ENCODE results near the gene LCN6.
"Not testable (repeated sequence)": the region's sequence is repeated elsewhere in the genome, so short reads cannot be mapped to it uniquely, and the experiment has no call there.

The LCN6 gene

GRCh38 chr9:136724772-136725171, 23.6 kb downstream of the LCN6 start:
- DNase-seq (ENCODE audit: low spot score), result no peak

GRCh38 chr9:136723989-136724388, 24.3 kb downstream of the LCN6 start:
- DNase-seq (ENCODE audit: low spot score), result no peak

- no peak for DNase-seq (ENCODE audit: low spot score)
These were observed 24.9 kb downstream of the LCN6 start for GRCh38 chr9:136723362-136723976.

GRCh38 chr9:136722969-136723356, 25.4 kb downstream of the LCN6 start:
- no peak for DNase-seq (ENCODE audit: low spot score)

- no peak for DNase-seq (ENCODE audit: low spot score)
These were observed 26.0 kb downstream of the LCN6 start for GRCh38 chr9:136722093-136722968.

- no peak for DNase-seq (ENCODE audit: low spot score)
These were observed 26.8 kb downstream of the LCN6 start for GRCh38 chr9:136721339-136722092.

GRCh38 chr9:136720898-136721338, 27.4 kb downstream of the LCN6 start:
- DNase-seq (ENCODE audit: low spot score), result no peak

GRCh38 chr9:136720251-136720897, 28.0 kb downstream of the LCN6 start:
- no peak for DNase-seq (ENCODE audit: low spot score)

GRCh38 chr9:136719195-136719880, 29.0 kb downstream of the LCN6 start:
- DNase-seq (ENCODE audit: low spot score), result no peak

- DNase-seq (ENCODE audit: low spot score), result no peak
These were observed 29.8 kb downstream of the LCN6 start for GRCh38 chr9:136718345-136719194.

- no peak for DNase-seq (ENCODE audit: low spot score)
These were observed 30.9 kb downstream of the LCN6 start for GRCh38 chr9:136717399-136717798.

- DNase-seq (ENCODE audit: low spot score), result no peak
These were observed 33.4 kb downstream of the LCN6 start for GRCh38 chr9:136714893-136715274.

- DNase-seq (ENCODE audit: low spot score), result no peak
These were observed 34.0 kb downstream of the LCN6 start for GRCh38 chr9:136714096-136714892.

GRCh38 chr9:136713550-136713949, 34.8 kb downstream of the LCN6 start:
- DNase-seq (ENCODE audit: low spot score), result no peak

- peak; percentile 65 for DNase-seq (ENCODE audit: low spot score)
These were observed 35.4 kb downstream of the LCN6 start for GRCh38 chr9:136712690-136713544.

GRCh38 chr9:136711751-136712689, 36.3 kb downstream of the LCN6 start, which contains the start of gene DIPK1B:
Gene DIPK1B (plus strand): TSS chr9:136712572. CDS start chr9:136712666, 94 bp downstream.
- peak; percentile 99 for DNase-seq (ENCODE audit: low spot score)

GRCh38 chr9:136711219-136711648, 37.1 kb downstream of the LCN6 start:
- not testable (repeated sequence) for DNase-seq (ENCODE audit: low spot score)
